Measurements from ENCODE around the gene LTB.
A peak's percentile ranks its signal among the peaks of the same experiment; 100 is the strongest.

The LTB gene

DNA sequence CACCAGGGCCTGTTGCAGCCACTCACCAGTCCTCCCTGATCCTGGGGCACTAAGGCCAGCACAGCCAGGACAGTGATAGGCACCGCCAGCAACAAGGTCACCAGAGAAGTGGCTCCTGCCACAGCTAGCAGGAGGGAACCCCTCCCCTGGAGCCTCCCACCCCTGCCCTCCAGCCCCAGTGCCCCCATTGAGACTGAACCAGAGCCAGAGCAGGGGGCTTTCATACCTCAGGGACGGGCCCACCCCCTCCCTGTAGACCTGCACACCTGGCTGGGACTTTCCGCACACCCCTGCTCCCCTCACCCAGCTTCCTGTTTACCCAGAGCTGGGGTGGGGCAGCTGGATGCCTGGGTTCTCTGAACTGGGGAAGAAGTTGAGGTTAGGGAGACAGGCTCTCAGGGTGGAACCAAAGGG, at the start of gene LTB:
TSS of gene LTB (minus strand) at position 195 of the 414 bp plus-strand sequence. CDS start at position 188, 7 bp downstream.
- DNase-seq = no peak

DNA sequence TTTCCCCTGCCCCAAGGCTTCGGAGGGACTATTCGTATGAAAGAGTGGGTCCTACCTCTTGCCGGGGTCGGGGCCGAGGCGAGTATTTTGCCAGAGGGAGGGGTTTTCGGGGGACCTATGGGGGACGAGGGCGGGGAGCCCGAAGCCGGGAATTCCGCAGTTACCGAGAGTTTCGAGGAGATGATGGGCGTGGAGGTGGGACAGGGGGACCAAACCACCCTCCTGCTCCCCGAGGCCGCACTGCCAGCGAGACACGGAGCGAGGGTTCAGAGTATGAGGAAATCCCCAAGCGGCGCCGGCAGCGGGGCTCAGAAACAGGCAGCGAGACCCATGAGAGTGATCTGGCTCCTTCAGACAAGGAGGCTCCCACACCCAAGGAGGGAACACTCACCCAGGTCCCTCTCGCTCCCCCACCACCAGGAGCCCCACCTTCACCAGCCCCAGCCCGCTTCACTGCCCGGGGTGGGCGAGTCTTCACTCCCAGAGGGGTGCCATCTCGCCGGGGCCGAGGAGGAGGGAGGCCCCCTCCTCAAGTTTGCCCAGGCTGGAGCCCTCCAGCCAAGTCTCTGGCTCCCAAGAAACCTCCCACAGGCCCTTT, 49.6 kb upstream of the LTB start:
- no peak for DNase-seq

- DNase-seq = no peak
These were observed 49.0 kb upstream of the LTB start for GRCh38 chr6:31631209-31631608.

DNA sequence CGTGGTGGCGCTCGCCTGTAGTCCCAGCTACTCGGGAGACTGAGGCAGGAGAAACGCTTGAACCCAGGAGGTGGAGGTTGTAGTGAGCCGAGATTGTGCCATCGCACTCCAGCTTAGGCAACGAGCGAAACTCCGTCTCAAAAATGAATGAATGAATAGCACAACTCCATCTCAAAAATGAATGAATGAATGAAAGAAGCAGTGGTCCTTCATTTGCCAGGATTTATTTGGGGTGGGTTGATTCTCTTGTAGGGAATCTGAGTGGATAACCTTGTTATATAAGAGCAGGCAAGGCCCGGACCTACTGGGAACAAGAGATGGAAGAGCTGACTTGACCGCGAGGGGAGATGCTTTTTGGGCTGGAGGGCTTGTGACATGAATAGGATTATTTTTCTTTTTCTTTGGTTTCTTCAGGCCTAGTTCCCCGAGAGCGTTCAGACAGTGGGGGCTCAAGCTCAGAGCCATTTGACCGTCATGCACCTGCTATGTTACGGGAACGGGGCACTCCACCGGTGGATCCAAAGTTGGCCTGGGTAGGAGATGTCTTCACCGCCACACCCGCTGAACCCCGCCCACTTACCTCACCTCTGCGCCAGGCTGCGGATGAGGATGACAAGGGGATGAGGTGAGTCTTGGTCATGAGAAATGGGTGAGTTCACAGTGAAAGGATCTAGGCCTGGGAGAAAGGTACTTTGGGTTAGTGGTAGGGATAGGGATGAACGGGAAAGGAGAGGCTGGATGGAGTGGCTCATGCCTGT, 48.1 kb upstream of the LTB start:
- no peak for DNase-seq

DNA sequence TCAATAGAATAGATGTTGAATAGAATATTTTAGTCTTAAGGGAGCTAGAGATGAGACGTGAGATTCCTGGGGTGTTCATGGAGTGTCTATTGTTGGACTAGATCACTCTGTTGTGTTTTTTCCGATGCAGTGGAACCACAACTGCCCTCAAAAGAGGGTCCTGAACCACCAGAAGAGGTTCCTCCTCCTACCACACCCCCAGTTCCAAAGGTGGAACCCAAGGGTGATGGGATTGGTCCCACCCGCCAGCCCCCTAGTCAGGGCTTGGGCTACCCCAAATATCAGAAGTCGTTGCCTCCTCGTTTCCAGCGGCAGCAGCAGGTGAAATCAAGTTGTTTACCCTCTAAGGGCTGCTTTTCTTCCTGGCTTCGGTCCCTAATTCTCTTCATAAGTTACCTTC, 46.8 kb upstream of the LTB start:
- no peak for DNase-seq

GRCh38 chr6:31627690-31628287, 45.6 kb upstream of the LTB start:
- no peak for DNase-seq

DNA sequence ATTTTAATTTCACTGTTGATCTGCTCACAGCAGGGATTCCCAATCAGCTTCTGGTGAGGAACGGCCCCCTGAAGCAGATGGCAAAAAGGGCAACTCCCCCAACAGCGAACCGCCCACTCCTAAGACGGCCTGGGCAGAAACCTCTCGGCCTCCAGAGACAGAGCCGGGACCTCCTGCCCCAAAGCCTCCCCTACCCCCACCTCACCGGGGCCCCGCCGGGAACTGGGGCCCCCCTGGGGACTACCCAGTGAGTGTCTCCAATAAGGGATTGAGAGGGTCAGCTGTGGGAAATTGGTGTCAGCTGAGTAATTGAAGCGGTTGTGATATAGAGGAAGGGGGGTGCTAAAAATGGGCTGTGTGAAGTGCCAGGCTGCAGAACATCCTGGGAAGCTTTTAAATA, 44.7 kb upstream of the LTB start:
- no peak for DNase-seq

DNA sequence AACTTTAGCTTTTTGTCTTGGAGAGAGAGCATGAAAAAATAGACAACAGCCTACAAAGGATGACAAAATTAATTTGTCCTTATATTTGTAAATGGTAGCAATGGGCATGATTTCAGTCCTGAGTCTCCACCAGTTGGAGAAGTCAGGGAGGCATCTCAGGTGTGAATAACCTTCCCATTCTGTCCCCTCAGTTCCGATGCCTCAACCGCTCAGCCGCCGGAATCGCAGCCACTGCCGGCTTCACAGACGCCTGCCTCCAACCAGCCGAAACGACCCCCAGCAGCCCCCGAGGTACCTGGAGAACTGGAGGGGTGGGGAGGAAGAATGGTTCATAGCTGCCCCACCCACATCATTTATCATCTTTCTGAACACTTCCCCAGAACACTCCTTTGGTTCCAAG, 41.8 kb upstream of the LTB start:
- DNase-seq = no peak

DNA sequence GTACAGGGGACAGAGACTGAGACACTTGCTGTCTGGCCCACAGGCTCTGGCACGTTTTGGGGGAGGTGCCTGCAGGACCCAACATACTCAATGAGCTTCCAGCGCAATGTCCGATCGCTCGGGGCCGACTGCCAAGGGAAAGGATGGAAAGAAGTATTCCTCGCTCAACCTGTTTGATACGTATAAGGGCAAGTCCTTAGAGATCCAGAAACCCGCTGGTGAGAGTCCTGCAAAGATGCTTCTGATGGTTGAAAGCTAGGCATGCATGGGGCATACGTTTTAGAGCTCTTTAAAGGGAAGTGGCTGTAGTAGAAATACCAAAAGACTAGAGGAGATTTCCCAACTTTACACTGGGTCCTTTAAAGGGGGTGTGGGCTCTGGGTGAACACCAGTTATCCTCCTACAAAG, 40.5 kb upstream of the LTB start:
- DNase-seq = no peak

DNA sequence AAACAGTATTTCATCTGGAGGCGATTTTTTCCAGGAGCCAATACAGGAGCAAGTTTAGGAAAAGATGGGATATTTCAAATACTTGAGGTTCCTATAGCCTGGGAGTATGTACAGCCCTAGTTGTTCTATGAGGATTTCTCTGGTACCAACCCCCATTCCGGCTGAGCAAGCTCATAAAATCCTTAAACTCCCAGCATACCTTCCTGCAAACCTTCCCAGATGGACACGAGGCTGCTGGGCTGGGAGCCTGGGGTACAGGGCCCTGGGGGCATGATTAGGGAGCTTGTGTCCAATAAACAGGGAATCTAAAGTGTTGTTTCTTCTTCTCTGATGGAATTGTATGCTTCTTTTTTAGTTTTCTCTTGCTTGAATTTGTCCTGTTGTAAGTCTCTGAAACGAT, 39.8 kb upstream of the LTB start:
- DNase-seq = peak; percentile 18

DNA sequence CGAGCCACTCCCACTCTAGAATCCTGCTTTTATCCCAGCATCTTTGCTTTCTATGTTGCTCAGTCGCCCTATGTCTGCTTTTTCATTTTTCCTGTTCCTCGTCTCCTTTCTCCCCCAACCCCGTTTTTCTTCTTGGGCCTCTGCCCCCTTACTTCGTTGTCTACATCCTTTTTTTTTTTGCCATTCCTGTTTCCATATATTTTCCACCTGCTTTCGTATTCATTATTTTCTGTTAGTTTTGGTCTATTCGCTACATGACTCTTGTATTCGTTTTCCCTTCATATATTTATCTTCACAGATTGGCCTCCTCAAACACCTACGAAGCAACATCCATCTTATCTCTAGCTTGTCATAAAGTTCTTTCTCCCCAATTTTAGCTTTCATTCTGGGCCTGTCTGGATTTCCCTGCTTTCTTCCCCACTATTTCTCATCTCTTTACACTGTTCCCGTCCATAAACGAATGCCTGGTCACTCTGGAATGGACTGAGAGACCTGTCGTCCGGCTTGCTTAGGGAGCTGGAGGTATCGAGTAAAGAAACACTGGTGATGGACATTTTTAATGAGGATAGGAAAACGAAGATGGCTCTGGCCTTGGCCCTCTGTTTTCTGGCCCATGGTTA, 39.2 kb upstream of the LTB start:
- no peak for DNase-seq

- peak; percentile 76 for DNase-seq
These were observed 38.5 kb upstream of the LTB start, which contains the start of gene PRRC2A for GRCh38 chr6:31620586-31621319. PRRC2A (plus strand) TSS chr6:31620715; CDS start chr6:31622790, 2,075 bp downstream.

DNA sequence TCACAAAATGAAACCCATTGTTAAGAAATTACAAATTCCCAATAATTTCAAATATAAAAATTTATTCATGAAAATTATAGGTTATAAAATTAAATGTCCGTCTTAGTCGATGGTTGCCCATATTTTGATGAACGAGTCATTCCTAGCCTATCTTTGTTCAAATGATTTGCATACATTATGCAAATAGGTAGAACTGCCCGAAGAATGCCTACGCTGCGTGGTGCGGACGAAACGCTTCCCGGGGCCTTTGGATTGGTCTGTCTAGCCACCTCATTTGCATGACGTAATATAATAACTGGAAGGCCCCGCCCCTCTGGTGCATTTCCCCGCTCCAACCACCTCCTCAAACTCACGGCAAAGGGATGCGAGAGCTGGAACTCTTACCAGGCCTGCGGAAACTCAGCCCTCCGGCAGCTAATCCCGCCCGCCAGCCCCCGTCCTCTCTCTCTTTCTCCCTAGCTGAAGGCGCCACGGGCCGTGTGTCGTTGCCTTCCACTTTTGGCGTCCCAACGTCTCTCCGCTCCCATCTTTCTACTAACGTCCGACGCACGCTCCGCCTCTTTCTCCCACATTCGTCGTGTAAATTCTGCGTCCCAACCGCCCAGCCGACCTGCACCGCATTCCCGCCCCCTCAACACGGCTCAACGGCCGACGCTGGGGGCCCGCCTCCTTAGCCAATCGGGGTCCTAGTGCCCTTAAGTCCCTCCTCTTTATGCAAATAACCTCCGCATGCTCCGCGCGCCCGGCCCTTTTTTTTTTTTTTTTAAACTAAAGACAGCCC, 37.8 kb upstream of the LTB start:
- DNase-seq = peak; percentile 100

GRCh38 chr6:31617010-31617409, 34.8 kb upstream of the LTB start:
- no peak for DNase-seq

- no peak for DNase-seq
These were observed 33.5 kb upstream of the LTB start for GRCh38 chr6:31615748-31616147.

- no peak for DNase-seq
These were observed 32.7 kb upstream of the LTB start, which contains the start of gene AIF1 for GRCh38 chr6:31614684-31615578. AIF1 (plus strand) TSS chr6:31615234; CDS start chr6:31615330, 96 bp downstream.

DNA sequence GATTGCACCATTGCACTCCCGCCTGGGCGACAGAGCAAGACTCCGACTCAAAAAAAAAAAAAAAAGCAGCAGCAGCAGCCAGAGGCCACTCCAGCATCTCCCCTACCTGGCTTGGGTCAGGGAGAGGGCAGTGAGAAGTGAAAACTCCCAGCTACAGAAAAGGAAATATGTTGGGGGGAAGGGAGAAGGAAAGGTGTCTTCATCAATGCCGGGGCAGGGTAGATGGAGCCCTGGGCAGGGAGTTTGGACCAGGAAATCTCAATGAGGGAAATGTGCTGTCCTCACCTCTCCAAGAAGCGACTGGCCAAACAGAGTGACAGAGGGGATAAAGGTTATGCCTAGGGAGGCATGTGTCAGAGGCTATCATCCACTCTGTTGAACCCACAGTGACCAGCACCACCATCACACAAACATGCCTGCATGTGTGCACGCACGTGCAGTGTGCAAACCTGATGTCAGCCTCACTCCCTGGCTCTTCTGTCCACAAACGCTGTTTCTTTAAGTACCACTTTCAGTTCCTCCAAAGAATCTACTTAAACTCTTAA, 31.9 kb upstream of the LTB start:
- DNase-seq = no peak

GRCh38 chr6:31610968-31611367, 28.7 kb upstream of the LTB start:
- no peak for DNase-seq

DNA sequence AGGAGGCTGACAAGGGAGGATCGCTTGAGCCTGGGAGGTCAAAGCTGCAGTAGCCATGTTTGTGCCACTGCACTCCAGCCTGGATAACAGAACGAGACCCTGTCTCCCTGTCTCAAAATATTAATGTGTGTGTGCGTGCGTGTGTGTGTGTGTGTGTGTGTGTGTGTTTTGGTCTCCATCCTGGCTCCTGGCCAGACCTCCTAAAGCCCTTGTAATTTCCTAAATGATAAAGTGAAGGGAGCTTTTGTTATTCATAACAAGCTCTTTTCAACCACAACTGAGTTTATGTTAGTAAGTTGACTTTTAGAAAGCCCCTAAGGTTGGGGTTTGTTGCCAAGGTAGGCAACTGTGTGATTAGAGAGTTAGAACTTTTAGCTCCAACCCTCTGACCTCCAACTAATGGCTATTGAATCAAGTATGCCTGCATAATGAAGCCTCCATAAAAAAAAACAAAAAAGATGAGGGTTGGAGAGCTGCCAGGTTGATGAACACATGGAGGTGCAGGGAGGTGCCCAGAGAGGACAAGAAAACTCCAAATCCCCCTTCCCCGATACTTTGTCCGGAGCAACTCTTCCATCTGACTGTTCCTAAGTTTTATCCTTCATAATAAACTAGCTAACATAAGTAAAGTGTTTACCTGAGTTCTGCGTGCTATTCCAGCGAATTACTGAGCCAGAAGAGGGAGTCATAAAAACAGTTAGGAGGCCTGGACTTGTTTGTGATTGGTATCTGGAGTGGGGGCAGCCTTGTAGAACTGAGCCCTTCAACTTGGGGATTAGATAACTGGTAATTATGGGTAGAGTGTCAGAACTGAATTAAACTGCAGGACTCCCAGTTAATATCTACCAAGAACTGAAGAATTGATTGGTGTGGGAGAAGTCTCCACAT, 27.5 kb upstream of the LTB start:
- no peak for DNase-seq

DNA sequence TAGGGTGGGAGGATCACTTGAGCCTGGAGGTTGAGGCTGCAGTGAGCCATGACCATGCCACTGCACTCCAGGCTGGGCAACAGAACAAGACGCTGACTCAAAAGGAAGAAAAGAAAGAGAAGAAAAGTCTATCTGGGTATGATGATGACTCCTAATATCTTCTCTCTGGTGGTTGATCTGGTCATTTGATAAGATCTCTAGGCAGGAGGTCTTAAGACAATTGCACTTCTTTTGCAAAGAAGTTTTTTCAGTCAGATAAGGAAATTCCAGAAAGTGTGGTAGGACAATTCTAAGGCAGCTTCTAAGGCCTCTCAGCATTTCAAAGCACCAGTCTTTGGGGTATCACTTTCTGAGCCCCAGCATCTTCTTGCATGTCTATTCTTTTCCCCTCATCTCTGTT, 25.1 kb upstream of the LTB start:
- no peak for DNase-seq
